ENCODE data around the gene OLFM2. TPM values are rescaled to one million over a fixed set of nuclear protein-coding genes. Genes with fewer than 3 reads are reported as not detected.

The OLFM2 gene
- total RNA-seq, 3 donors from 2014 or later, result 1.4 to 5.7 (median 1.9) TPM

- no peaks in the 10 kb centered on the region for H3K4me1 ChIP-seq (ENCODE audit: low read depth)
- no peaks in the 10 kb centered on the region for H3K9me3 ChIP-seq
- intact Hi-C loops (cut with DNase I, micrococcal nuclease), result no loop called here
- TF ChIP-seq, protein P1, sequence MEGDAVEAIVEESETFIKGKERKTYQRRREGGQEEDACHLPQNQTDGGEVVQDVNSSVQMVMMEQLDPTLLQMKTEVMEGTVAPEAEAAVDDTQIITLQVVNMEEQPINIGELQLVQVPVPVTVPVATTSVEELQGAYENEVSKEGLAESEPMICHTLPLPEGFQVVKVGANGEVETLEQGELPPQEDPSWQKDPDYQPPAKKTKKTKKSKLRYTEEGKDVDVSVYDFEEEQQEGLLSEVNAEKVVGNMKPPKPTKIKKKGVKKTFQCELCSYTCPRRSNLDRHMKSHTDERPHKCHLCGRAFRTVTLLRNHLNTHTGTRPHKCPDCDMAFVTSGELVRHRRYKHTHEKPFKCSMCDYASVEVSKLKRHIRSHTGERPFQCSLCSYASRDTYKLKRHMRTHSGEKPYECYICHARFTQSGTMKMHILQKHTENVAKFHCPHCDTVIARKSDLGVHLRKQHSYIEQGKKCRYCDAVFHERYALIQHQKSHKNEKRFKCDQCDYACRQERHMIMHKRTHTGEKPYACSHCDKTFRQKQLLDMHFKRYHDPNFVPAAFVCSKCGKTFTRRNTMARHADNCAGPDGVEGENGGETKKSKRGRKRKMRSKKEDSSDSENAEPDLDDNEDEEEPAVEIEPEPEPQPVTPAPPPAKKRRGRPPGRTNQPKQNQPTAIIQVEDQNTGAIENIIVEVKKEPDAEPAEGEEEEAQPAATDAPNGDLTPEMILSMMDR (IDR thresholded peaks at IDR 0.05), result no peak
- ATAC-seq (no peak), DNase-seq (no peak)
- no peaks in the 10 kb centered on the region for H3K36me3 ChIP-seq (ENCODE audit: low read depth)
- H3K4me3 ChIP-seq, result no peak overlapping the region
Measured at GRCh38 chr19:9969688-9969975, 33.3 kb upstream of the OLFM2 start.

DNA sequence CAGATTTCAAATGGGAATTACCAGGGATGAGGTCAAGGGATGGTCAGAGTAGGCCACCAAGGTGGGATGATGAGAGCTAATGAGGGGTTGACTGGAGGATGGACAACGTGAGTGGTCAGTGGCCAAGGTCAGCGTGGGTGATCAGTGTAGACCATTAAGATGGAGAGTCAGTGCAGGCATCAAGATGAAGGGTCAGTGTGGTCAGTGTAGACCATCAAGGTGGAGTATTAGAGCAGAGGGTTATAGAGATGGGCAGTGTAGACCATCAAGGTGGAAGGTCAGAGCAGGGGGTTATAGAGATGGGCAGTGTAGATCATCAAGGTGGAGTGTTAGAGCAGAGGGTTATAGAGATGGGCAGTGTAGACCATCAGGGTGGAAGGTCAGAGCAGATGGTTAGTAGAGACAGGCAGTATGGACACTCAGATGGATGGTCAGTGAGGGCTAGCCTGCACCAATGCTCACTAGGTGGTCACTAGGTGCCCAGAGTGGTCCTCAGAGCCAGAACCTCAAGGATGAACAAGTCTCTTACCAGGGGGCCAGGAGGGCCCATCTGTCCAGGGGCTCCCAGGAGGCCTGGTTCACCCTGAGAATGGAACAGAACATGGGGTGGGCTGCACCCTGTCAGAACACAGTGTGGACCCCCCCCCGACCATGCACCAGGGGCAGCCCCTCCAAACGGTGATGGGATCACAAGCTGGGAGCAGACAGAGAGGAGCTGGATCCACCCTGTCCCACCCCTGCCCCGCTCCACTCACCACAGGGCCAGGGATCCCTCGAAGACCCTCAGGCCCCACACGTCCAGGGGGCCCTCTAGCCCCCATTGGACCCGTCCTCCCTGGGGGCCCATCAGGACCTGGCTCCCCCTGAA lies 32.7 kb upstream of the OLFM2 start:
- ATAC-seq, result no peak
- Histone ChIP-seq H3K36me3 (ENCODE audit: low read depth) (no peaks in the 10 kb centered on the region), H3K9me3 (no peaks in the 10 kb centered on the region), H3K4me3 (no peak overlapping the region), H3K4me1 (ENCODE audit: low read depth) (no peaks in the 10 kb centered on the region)
- intact Hi-C loops (cut with DNase I, micrococcal nuclease), result no loop called here
- DNase-seq, result no peak
- TF ChIP-seq, protein P1 (IDR thresholded peaks at IDR 0.05), result no peak

GRCh38 chr19:9967326-9967725 lies 31.0 kb upstream of the OLFM2 start:
- no peaks in the 10 kb centered on the region for H3K9me3 ChIP-seq
- DNase-seq (no peak), ATAC-seq (no peak)
- intact Hi-C loops (cut with DNase I, micrococcal nuclease), result no loop called here
- no peaks in the 10 kb centered on the region for H3K36me3 ChIP-seq (ENCODE audit: low read depth)
- H3K4me1 ChIP-seq (ENCODE audit: low read depth), result no peaks in the 10 kb centered on the region
- TF ChIP-seq, protein P1 (IDR thresholded peaks at IDR 0.05), result no peak
- no peak overlapping the region for H3K4me3 ChIP-seq

DNA sequence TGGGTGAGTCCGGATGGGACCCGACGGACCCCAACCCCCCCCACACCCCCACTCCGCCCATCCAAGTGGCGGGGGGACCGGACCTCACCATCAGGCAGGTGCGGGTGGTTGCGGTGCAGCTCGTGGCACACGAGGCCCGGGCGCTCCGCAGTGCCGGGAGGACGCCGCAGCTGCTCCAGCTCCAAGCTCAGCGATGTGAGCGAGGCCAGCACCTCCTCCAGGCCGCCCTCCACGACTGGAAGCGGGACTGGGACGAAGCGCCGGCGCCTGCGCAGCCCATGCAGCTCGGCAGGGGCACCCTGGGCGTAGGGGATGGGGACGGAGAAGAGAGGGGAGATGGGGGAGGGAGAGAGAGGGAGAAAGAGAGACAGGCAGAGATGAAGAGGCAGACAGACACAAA lies 30.1 kb upstream of the OLFM2 start:
- Histone ChIP-seq H3K4me1 (ENCODE audit: low read depth) (no peaks in the 10 kb centered on the region), H3K9me3 (no peaks in the 10 kb centered on the region), H3K36me3 (ENCODE audit: low read depth) (no peaks in the 10 kb centered on the region), H3K4me3 (no peak overlapping the region)
- no peak for ATAC-seq
- no peak for DNase-seq
- TF ChIP-seq, protein P1 (IDR thresholded peaks at IDR 0.05), result no peak
- intact Hi-C loops (cut with DNase I, micrococcal nuclease), result no loop called here

DNA sequence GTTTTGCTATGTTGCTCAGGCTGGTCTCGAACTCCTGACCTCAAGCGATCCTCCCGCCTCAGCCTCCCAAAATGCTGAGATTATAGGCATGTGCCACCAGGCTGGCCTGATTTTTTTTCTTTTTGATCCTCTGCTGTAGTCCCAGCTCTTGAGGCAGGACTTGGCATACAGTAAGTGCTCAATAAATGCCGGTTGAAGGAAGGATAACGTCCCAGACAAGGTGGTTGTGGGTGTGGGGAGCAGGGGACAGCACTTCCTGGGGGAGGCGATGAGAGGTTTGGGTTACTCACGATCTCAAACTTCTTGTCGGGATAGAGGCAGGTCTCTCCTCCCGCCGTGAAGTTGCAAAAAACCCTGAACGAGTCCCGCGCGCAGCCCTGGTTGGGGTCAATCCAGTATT lies 29.7 kb upstream of the OLFM2 start:
- TF ChIP-seq, protein P1 (IDR thresholded peaks at IDR 0.05), result no peak
- Histone ChIP-seq H3K4me1 (ENCODE audit: low read depth) (no peaks in the 10 kb centered on the region), H3K4me3 (no peak overlapping the region), H3K9me3 (no peaks in the 10 kb centered on the region), H3K36me3 (ENCODE audit: low read depth) (no peaks in the 10 kb centered on the region)
- DNase-seq (no peak), ATAC-seq (no peak)
- intact Hi-C loops (cut with DNase I, micrococcal nuclease), result no loop called here

All from mucosa of descending colon (tissue), 3 donors.